H1 (cell line): ENCODE data around the gene LYSMD3.

Source experiments
- ATF3 ChIP-seq: IDR thresholded peaks from 2 replicates; pipeline ENCODE4 v1.6.1; 2011; ENCODE audit warnings: low read depth, mild to moderate bottlenecking, low read length; ENCODE audit not compliant: insufficient read depth
- BCL11A ChIP-seq, 2 experiments: IDR thresholded peaks; one replicate each; pipeline ENCODE4 v1.6.1; 2011; ENCODE audit warnings: low read depth in 2 of 2, low read length in 2 of 2, mild to moderate bottlenecking in 2 of 2
- CTCF ChIP-seq, 3 experiments: IDR thresholded peaks; 1 replicate in 2 of 3; 2 replicates in 1 of 3; pipeline versions ENCODE4 v1.5.1 to v1.6.1; 2011; ENCODE audit warnings: low read length in 3 of 3, mild to moderate bottlenecking in 3 of 3, inconsistent platforms in 2 of 3, low read depth in 1 of 3, moderate library complexity in 1 of 3; ENCODE audit not compliant: insufficient read depth in 1 of 3; ENCODE audit errors: control extremely low read depth in 1 of 3
- EZH2 ChIP-seq: fragments of 200-600 bp; sonication (generic); IDR thresholded peaks from 2 replicates; pipeline ENCODE4 v1.7.1; 2012; ENCODE audit warnings: low read depth, mild to moderate bottlenecking, moderate library complexity, low read length, inconsistent platforms; ENCODE audit not compliant: severe bottlenecking
- FOSL1 ChIP-seq: IDR thresholded peaks from 2 replicates; pipeline ENCODE4 v1.6.1; 2011; ENCODE audit warnings: mild to moderate bottlenecking, low read depth, low read length, moderate library complexity; ENCODE audit not compliant: insufficient read depth
- POLR2A ChIP-seq, 2 experiments: IDR thresholded peaks; 1 replicate in 1 of 2; 2 replicates in 1 of 2; pipeline ENCODE4 v1.6.1; 2011; ENCODE audit warnings: low read depth in 2 of 2, low read length in 2 of 2, mild to moderate bottlenecking in 2 of 2; ENCODE audit errors: control extremely low read depth in 1 of 2
- POLR2AphosphoS5 ChIP-seq: IDR thresholded peaks from 2 replicates; pipeline ENCODE4 v1.6.1; 2011; ENCODE audit warnings: low read depth, low read length
- RBBP5 ChIP-seq: IDR thresholded peaks from 2 replicates; pipeline ENCODE4 v1.7.1; 2012; ENCODE audit warnings: low read depth, mild to moderate bottlenecking, inconsistent platforms, low read length, moderate library complexity, borderline replicate concordance
- TAF1 ChIP-seq: IDR thresholded peaks from 2 replicates; pipeline ENCODE4 v1.6.1; 2011; ENCODE audit warnings: mild to moderate bottlenecking, low read depth, low read length
- TEAD4 ChIP-seq: IDR thresholded peaks from 2 replicates; pipeline ENCODE4 v1.6.1; 2012; ENCODE audit warnings: low read depth, low read length, inconsistent platforms, mixed read lengths
- ZNF274 ChIP-seq: IDR thresholded peaks from 2 replicates; pipeline ENCODE4 v1.7.0; 2012; ENCODE audit warnings: low read length, borderline replicate concordance; ENCODE audit errors: extremely low read depth

GRCh38 chr5:90549223-90549622, 19.8 kb upstream of the LYSMD3 start:
- TF ChIP-seq POLR2A (IDR thresholded peaks at IDR 0.05; ENCODE audit: control extremely low read depth in 1 of 2, low read depth in 2 of 2, low read length in 2 of 2) (no peak), ZNF274 (no peak), BCL11A (IDR thresholded peaks at IDR 0.05; ENCODE audit: low read depth in 2 of 2, low read length in 2 of 2) (no peak), CTCF (IDR thresholded peaks at IDR 0.05; ENCODE audit: control extremely low read depth in 1 of 3, insufficient read depth in 1 of 3, low read depth in 1 of 3, low read length in 3 of 3) (no peak), ATF3 (no peak), FOSL1 (no peak), TAF1 (no peak), TEAD4 (no peak), EZH2 (no peak), POLR2AphosphoS5 (no peak), RBBP5 (no peak)
